Muscle of leg (tissue), 11 donors: ENCODE measurements around the gene ATP7B. TPM values are rescaled to one million over a fixed set of nuclear protein-coding genes. Genes with fewer than 3 reads are reported as not detected.

Source experiments
- DNase-seq: peaks from one replicate; pipeline ENCODE4 v3.0.0; 2013
- H3K27ac ChIP-seq: one replicate; pipeline ENCODE4 v1.5.1; 2013; ENCODE audit warnings: mild to moderate bottlenecking, low read length, control low read depth
- H3K27me3 ChIP-seq: one replicate; pipeline ENCODE4 v1.6.1; 2013; ENCODE audit warnings: low read length; ENCODE audit not compliant: control insufficient read depth, insufficient read depth
- H3K36me3 ChIP-seq: one replicate; pipeline ENCODE4 v1.6.1; 2013; ENCODE audit warnings: low read length; ENCODE audit not compliant: control insufficient read depth, insufficient read depth
- H3K4me1 ChIP-seq: one replicate; pipeline ENCODE4 v1.6.1; 2013; ENCODE audit warnings: low read length; ENCODE audit not compliant: control insufficient read depth, insufficient read depth
- H3K4me3 ChIP-seq: one replicate; pipeline ENCODE4 v1.5.1; 2013; ENCODE audit warnings: low read length, control low read depth
- H3K9me3 ChIP-seq: replicated peaks from 2 replicates; pipeline ENCODE4 v1.6.1; 2013; ENCODE audit warnings: low read depth, low read length; ENCODE audit not compliant: control insufficient read depth
- WGBS: methylation state at CpG from one replicate; pipeline ENCODE4 v1.1.5; 2013; ENCODE audit warnings: missing lambda C conversion rate; ENCODE audit not compliant: insufficient coverage; 5-methylcytosine and 5-hydroxymethylcytosine counted together
- polyA plus RNA-seq, 8 donors: library from polyadenylated mRNA; unstranded; fragments of 120-200 nt; gene quantifications; one replicate each; pipeline versions ENCODE4 v1.2.1 to v1.2.3, GENCODE V29; 2013; ENCODE audit warnings: inconsistent platforms in 1 of 8, low replicate concordance in 1 of 8; ENCODE audit not compliant: insufficient read length in 8 of 8, insufficient read depth in 1 of 8
- total RNA-seq: library from RNA; stranded (reverse); fragments of 120-200 nt; gene quantifications from one replicate; pipeline ENCODE4 v1.2.4, GENCODE V29; 2013

ATP7B gene
- total and polyA plus RNA-seq, 9 donors = 5.1 to 8.6 (median 7.0) TPM

DNA sequence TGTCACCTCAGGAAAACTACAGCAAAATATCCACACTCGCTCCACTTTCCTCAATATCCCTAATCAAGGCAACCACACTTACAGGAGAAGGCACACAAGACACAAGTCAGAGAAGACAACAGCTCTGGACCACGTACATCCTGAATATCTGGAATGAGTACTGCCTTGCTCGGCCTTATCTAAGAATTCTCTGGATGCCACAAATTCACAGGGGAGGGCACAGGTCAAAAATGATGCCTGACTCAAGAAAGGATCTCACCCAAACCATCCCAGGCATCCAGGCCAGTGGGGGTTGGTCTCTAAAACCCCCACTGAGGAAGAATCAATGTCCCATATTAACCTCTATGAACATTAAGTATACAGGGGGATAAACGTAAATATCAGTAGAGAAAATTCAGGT, 29.9 kb downstream of the ATP7B start:
- Histone ChIP-seq H3K4me1 (no peaks in the 10 kb centered on the region), H3K27ac (no peak overlapping the region), H3K4me3 (no peak overlapping the region), H3K27me3 (no peaks in the 10 kb centered on the region), H3K36me3 (no peaks in the 10 kb centered on the region), H3K9me3 (no peaks in the 10 kb centered on the region)
- DNase-seq = no peak
- 74% methylated on average over 3 of the region's 4 CpGs for WGBS

GRCh38 chr13:51980908-51981307, 30.3 kb downstream of the ATP7B start:
- no peaks in the 10 kb centered on the region for H3K27me3 ChIP-seq
- no peak overlapping the region for H3K4me3 ChIP-seq
- no peaks in the 10 kb centered on the region for H3K4me1 ChIP-seq
- no CpG with 5 or more reads among the region's 4 CpGs for whole genome bisulfite sequencing
- DNase-seq = no peak
- no peaks in the 10 kb centered on the region for H3K36me3 ChIP-seq
- H3K9me3 ChIP-seq = no peaks in the 10 kb centered on the region
- H3K27ac ChIP-seq = no peak overlapping the region

GRCh38 chr13:51978796-51979556, 32.3 kb downstream of the ATP7B start:
- no peak overlapping the region for H3K27ac ChIP-seq

DNA sequence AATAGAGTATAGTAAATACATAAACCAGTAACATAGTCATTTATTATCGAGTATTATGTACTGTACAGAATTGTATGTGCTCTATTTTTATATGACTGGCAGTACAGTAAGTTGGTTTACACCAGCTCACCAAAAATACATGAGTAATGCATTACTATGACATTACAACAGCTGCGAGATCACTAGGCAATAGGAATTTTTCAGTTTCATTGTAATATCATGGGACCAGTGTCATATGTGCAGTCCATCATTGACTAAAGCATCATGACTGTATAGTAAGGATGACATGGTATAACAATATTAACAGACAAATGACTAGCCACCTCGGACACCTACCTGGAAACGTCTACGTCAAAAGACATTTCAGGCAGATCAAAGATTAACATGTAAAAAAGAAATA, 33.6 kb downstream of the ATP7B start:
- Histone ChIP-seq H3K4me1 (no peaks in the 10 kb centered on the region), H3K27ac (no peak overlapping the region), H3K36me3 (no peaks in the 10 kb centered on the region), H3K9me3 (no peaks in the 10 kb centered on the region), H3K27me3 (no peaks in the 10 kb centered on the region), H3K4me3 (no peak overlapping the region)
- no CpG with 5 or more reads among the region's 5 CpGs for WGBS
- DNase-seq = no peak

More at GRCh38 chr13:51978796-51979556, 32.3 kb downstream of the ATP7B start:
- no peaks in the 10 kb centered on the region for H3K36me3 ChIP-seq
- 0% methylated on average over 1 of the region's 5 CpGs for WGBS
- no peaks in the 10 kb centered on the region for H3K4me1 ChIP-seq
- H3K4me3 ChIP-seq = no peak overlapping the region
- H3K27me3 ChIP-seq = no peaks in the 10 kb centered on the region
- no peak for DNase-seq
- no peaks in the 10 kb centered on the region for H3K9me3 ChIP-seq

- Histone ChIP-seq H3K27me3 (no peaks in the 10 kb centered on the region), H3K9me3 (no peaks in the 10 kb centered on the region), H3K4me3 (no peak overlapping the region), H3K4me1 (no peaks in the 10 kb centered on the region), H3K27ac (no peak overlapping the region), H3K36me3 (no peaks in the 10 kb centered on the region)
- DNase-seq = no peak
- no CpG with 5 or more reads among the region's 5 CpGs for WGBS
Observed at GRCh38 chr13:51976890-51977289, 34.4 kb downstream of the ATP7B start.

DNA sequence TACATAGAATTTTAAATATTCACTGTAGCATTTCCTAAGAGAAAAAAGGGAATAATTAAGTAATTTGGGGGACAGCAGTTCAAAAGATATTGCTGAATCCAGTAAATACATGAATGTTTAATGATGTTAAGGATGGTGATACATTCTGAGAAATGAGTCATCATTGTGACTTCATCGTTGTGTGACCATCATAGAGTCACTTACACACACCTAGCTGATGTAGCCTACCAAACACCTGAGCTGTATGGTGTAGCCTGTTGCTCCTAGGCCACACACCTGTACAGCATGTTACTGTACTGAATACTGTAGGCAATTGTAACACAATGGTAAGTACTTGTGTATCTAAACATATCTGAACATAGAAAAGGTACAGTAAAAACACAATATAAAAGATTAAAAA, 34.8 kb downstream of the ATP7B start:
- Histone ChIP-seq H3K9me3 (no peaks in the 10 kb centered on the region), H3K36me3 (no peaks in the 10 kb centered on the region), H3K4me3 (no peak overlapping the region), H3K27me3 (no peaks in the 10 kb centered on the region), H3K4me1 (no peaks in the 10 kb centered on the region), H3K27ac (no peak overlapping the region)
- no CpG with 5 or more reads among the region's 1 CpG for WGBS
- DNase-seq = no peak

DNA sequence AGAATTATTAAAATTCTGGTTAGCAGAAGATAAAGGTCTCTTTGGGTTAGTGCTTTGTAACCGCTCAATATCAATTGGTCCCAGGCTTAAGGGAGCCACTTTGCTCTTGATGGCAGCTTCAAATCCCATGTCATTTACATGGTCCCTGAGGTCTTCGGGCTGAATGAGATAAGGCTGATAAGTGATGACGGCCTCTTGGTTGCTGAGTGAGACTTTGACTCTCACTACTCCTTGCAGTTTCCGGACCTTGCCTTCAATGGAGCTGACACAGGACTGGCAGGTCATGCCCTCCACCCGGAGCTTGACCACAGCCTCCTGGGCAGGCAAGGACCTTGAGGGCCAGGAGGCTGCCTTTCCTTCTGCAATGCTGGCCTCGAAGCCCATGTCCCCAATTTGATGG, 36.8 kb downstream of the ATP7B start:
- WGBS = 95% methylated on average over 6 of the region's 6 CpGs
- no peaks in the 10 kb centered on the region for H3K9me3 ChIP-seq
- H3K4me3 ChIP-seq = no peak overlapping the region
- H3K27me3 ChIP-seq = no peaks in the 10 kb centered on the region
- no peaks in the 10 kb centered on the region for H3K4me1 ChIP-seq
- H3K27ac ChIP-seq = no peak overlapping the region
- no peak for DNase-seq
- H3K36me3 ChIP-seq = no peaks in the 10 kb centered on the region

DNA sequence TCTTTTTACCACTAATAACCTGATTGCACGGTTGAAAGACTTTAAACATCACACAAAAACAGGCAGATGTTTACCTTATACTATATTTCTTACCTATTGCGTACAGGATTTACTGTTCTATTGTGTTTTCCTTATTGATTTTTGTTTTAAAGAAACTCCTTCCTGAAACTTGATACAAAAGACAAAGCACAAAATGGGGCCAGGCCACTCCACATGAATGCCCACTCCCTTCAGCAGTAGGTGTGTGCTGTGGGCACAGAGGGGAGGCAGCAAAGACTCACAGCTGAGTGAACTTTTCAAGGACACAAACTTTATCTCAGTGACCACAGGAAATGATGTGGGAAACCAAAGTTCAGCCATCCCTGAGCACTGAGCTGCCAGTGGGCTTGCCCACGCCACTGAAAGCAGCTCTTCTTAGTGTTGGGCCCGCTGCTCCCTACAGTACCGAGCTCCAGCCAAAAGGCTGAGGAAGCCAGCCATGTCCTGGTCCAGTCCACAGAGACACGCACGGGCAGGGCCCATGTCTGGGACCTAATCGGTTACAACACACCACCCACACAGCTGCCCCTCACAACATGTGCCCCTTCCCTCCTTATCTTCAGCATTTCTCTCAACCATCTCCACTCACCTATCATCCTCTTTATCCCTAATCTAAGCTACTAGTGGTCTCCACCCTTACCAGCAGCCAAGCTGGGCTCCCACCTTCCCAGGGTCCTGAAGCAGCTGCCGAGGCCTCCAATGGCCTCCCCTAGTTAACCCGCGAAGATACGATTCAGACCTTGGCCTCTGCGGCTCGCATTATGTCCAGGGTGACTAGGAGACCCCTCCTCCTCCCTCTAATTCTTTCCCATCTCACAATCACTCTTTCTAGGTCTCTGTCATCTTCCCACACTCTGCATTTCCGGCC, 39.5 kb downstream of the ATP7B start:
- Histone ChIP-seq H3K9me3 (no peaks in the 10 kb centered on the region), H3K4me3 (no peak overlapping the region), H3K27ac (no peak overlapping the region), H3K36me3 (peaks cover 3% of the 10 kb centered on the region), H3K27me3 (no peaks in the 10 kb centered on the region), H3K4me1 (no peaks in the 10 kb centered on the region)
- DNase-seq = no peak
- 89% methylated on average over 13 of the region's 15 CpGs for WGBS

GRCh38 chr13:51970349-51970748, 40.9 kb downstream of the ATP7B start:
- no peaks in the 10 kb centered on the region for H3K9me3 ChIP-seq
- no peak overlapping the region for H3K4me3 ChIP-seq
- H3K36me3 ChIP-seq = peaks cover 3% of the 10 kb centered on the region
- no peak overlapping the region for H3K27ac ChIP-seq
- H3K27me3 ChIP-seq = no peaks in the 10 kb centered on the region
- DNase-seq = no peak
- H3K4me1 ChIP-seq = peaks cover 3% of the 10 kb centered on the region
- WGBS = 81% methylated on average over 4 of the region's 5 CpGs
